HG02678 (cell line): ENCODE results near the gene TMEM205.
A peak's percentile ranks its signal among the peaks of the same experiment; 100 is the strongest.
"Not testable (repeated sequence)": the region's sequence is repeated elsewhere in the genome, so short reads cannot be mapped to it uniquely, and the experiment has no call there.

Experiments
- ATAC-seq: cut with Tn5 transposase; IDR thresholded peaks from one replicate; pipeline ENCODE4 v1.9.1; 2021; ENCODE audit warnings: mild to moderate bottlenecking, moderate library complexity; ENCODE audit not compliant: unreplicated experiment

The TMEM205 gene

GRCh38 chr19:11340099-11340467, 6.0 kb downstream of the TMEM205 start:
- not testable (repeated sequence) for ATAC-seq

GRCh38 chr19:11339254-11340098, 6.6 kb downstream of the TMEM205 start, which contains the start of gene RAB3D:
RAB3D (minus strand) TSS chr19:11339657; CDS start chr19:11337399, 2,258 bp downstream.
- peak; percentile 76 for ATAC-seq

GRCh38 chr19:11338569-11339253, 7.4 kb downstream of the TMEM205 start:
- no peak for ATAC-seq

- ATAC-seq, result no peak
Observed at GRCh38 chr19:11338121-11338520, 7.9 kb downstream of the TMEM205 start.

- ATAC-seq, result no peak
Observed at GRCh38 chr19:11337080-11337479, 9.0 kb downstream of the TMEM205 start.

- ATAC-seq, result no peak
Observed at GRCh38 chr19:11335449-11336146, 10.5 kb downstream of the TMEM205 start.

- ATAC-seq, result not testable (repeated sequence)
Observed at GRCh38 chr19:11333838-11334237, 12.2 kb downstream of the TMEM205 start.

- no peak for ATAC-seq
Observed at GRCh38 chr19:11332822-11333221, 13.2 kb downstream of the TMEM205 start.

GRCh38 chr19:11331502-11331901, 14.6 kb downstream of the TMEM205 start:
- ATAC-seq, result no peak

GRCh38 chr19:11330127-11330526, 15.9 kb downstream of the TMEM205 start:
- ATAC-seq, result no peak

- no peak for ATAC-seq
Observed at GRCh38 chr19:11325544-11325943, 20.5 kb downstream of the TMEM205 start.

- no peak for ATAC-seq
Observed at GRCh38 chr19:11324748-11325389, 21.2 kb downstream of the TMEM205 start.

- ATAC-seq, result peak; percentile 66
Observed at GRCh38 chr19:11324079-11324661, 21.9 kb downstream of the TMEM205 start.

- ATAC-seq, result no peak
Observed at GRCh38 chr19:11323601-11324078, 22.4 kb downstream of the TMEM205 start.

GRCh38 chr19:11322269-11323024, 23.6 kb downstream of the TMEM205 start:
- ATAC-seq, result no peak

GRCh38 chr19:11321191-11322126, 24.6 kb downstream of the TMEM205 start:
- no peak for ATAC-seq

- ATAC-seq, result not testable (repeated sequence)
Observed at GRCh38 chr19:11320278-11320995, 25.6 kb downstream of the TMEM205 start.

- no peak for ATAC-seq
Observed at GRCh38 chr19:11306337-11306736, 39.7 kb downstream of the TMEM205 start.
